ENCODE results near the gene TSPAN15.

DNA sequence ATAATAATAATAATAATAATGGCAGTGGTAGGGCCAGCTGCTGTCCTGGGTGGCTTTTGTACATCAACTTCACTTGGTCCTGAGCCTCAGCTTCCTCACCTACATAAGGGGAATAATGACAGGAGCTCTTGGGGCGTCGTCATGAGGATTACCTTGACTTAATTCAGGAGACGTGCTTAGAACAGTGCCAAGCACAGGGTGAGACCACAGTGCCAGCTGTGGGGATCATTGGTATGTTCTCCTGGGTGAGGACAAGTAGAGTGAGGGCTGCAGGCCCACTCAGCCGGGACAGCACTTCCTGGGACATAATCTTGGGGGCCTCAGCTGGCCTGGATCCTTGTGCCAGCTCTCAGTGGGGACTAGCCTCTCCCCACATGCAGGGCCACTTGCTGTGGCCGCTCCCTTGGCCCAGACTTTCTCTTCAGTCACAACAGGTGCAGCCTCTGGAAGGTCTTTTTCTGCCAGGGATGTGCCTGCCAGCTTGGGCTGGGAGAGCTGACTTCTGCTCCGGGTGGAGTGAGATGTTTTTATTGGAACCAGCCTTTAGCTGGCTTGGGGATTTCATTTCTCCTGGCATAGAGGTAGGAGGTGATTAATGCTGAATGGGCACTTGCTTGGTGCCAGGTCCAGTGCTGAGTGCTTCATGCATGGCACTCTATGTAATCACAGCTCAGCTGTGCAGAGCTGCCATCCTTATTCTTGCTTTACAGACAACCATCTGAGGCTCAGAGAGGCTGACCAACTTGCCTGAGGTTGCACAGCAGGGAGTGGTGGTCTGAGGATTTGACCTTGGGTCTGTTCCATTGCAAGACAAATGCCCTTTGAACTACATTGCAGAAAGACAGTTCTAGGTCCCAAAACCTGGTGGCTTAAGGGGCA, 45.3 kb downstream of the TSPAN15 start:
- TF ChIP-seq POLR2A (IDR thresholded peaks at IDR 0.05) (no peak), CTCF (IDR thresholded peaks at IDR 0.05) (no peak)
